IMR-90 (cell line): ENCODE data around the gene TNS3. TPM values are rescaled to one million over a fixed set of nuclear protein-coding genes. Genes with fewer than 3 reads are reported as not detected.

Source experiments
- ATAC-seq: fragments of 200-7000 bp; cut with Tn5 transposase; 2 replicates; pipeline ENCODE4 v1.9.1; 2020; ENCODE audit warnings: low read depth, mild to moderate bottlenecking, moderate library complexity
- BruUV-seq: library from RNA; stranded (reverse); fragments of 400-500 nt; replicated peaks from 2 replicates; lab custom pipeline; 2021; lab: Mats Ljungman, UMichigan
- CTCF ChIA-PET: fragments of 300-600 bp; formaldehyde crosslinking; extraction: SDS; loops from one replicate; lab custom pipeline; 2021; ENCODE audit warnings: antibody characterized with exemption; lab: Yijun Ruan, JAX
- POLR2A ChIA-PET: fragments of 300-600 bp; sonication (Branson Sonifier 250); formaldehyde crosslinking; loops from one replicate; lab custom pipeline; 2022; ENCODE audit warnings: antibody characterized with exemption; ENCODE audit not compliant: unreplicated experiment; lab: Charles Lee
- DNase-seq: peaks from one replicate; pipeline ENCODE4 v3.0.0; 2013
- H2AFZ ChIP-seq: replicated peaks from 2 replicates; pipeline ENCODE3; 2013; ENCODE audit warnings: low read length, mild to moderate bottlenecking; ENCODE audit not compliant: poor library complexity
- H2AK5ac ChIP-seq: 2 replicates; pipeline ENCODE4 v1.6.1; 2013; ENCODE audit warnings: low read depth, low read length, inconsistent platforms
- H2AK9ac ChIP-seq: replicated peaks from 2 replicates; pipeline ENCODE3; 2013; ENCODE audit warnings: mild to moderate bottlenecking, low read depth, low read length, moderate library complexity; ENCODE audit not compliant: poor library complexity
- H2BK120ac ChIP-seq: 2 replicates; pipeline ENCODE4 v1.6.1; 2013; ENCODE audit warnings: low read depth, low read length, inconsistent platforms
- H2BK15ac ChIP-seq: 3 replicates; pipeline ENCODE4 v1.6.1; 2013; ENCODE audit warnings: low read depth, low read length, inconsistent platforms
- H2BK20ac ChIP-seq: 2 replicates; pipeline ENCODE4 v1.6.1; 2013; ENCODE audit warnings: low read depth, mild to moderate bottlenecking, inconsistent platforms, low read length, moderate library complexity
- H2BK5ac ChIP-seq: 2 replicates; pipeline ENCODE4 v1.6.1; 2013; ENCODE audit warnings: mild to moderate bottlenecking, low read depth, low read length, inconsistent platforms; ENCODE audit not compliant: poor library complexity, severe bottlenecking
- H3K14ac ChIP-seq: replicated peaks from 2 replicates; pipeline ENCODE4 v1.6.1; 2013; ENCODE audit warnings: low read depth, low read length, inconsistent platforms
- H3K18ac ChIP-seq: 2 replicates; pipeline ENCODE4 v1.6.1; 2013; ENCODE audit warnings: low read depth, low read length, control low read depth
- H3K23ac ChIP-seq: 2 replicates; pipeline ENCODE4 v1.6.1; 2013; ENCODE audit warnings: low read depth, low read length, inconsistent platforms
- H3K27ac ChIP-seq: 2 replicates; pipeline ENCODE4 v1.5.1; 2013; ENCODE audit warnings: mild to moderate bottlenecking, control low read depth, low read length; ENCODE audit not compliant: insufficient read depth
- H3K27me3 ChIP-seq: 2 replicates; pipeline ENCODE4 v1.6.1; 2013; ENCODE audit warnings: low read length; ENCODE audit not compliant: control insufficient read depth, insufficient read depth
- H3K36me3 ChIP-seq: 2 replicates; pipeline ENCODE4 v1.6.1; 2013; ENCODE audit warnings: low read length, mixed read lengths; ENCODE audit not compliant: control insufficient read depth, insufficient read depth
- H3K4ac ChIP-seq: 2 replicates; pipeline ENCODE4 v1.6.1; 2013; ENCODE audit warnings: low read depth, low read length, inconsistent platforms
- H3K4me1 ChIP-seq: 2 replicates; pipeline ENCODE4 v1.6.1; 2013; ENCODE audit warnings: low read length, mixed read lengths; ENCODE audit not compliant: control insufficient read depth, insufficient read depth
- H3K4me2 ChIP-seq: 2 replicates; pipeline ENCODE4 v1.6.1; 2013; ENCODE audit warnings: low read depth, mild to moderate bottlenecking, control low read depth, low read length, moderate library complexity
- H3K4me3 ChIP-seq: 2 replicates; pipeline ENCODE4 v1.5.1; 2013; ENCODE audit warnings: low read depth, mild to moderate bottlenecking, control low read depth, low read length, moderate library complexity; ENCODE audit not compliant: insufficient read depth
- H3K56ac ChIP-seq: 2 replicates; pipeline ENCODE4 v1.6.1; 2013; ENCODE audit warnings: low read length, inconsistent platforms; ENCODE audit not compliant: insufficient read depth; ENCODE audit errors: extremely low read depth
- H3K79me1 ChIP-seq, 2 experiments: 2 replicates each; pipeline ENCODE4 v1.6.1; 2013; ENCODE audit warnings: low read length in 2 of 2, inconsistent platforms in 1 of 2, low read depth in 1 of 2
- H3K9ac ChIP-seq: 2 replicates; pipeline ENCODE4 v1.6.1; 2013; ENCODE audit warnings: low read depth, low read length, control low read depth
- H3K9me1 ChIP-seq: 2 replicates; pipeline ENCODE4 v1.6.1; 2013; ENCODE audit warnings: low read length, inconsistent platforms; ENCODE audit not compliant: insufficient read depth
- H3K9me3 ChIP-seq: 2 replicates; pipeline ENCODE4 v1.6.1; 2013; ENCODE audit warnings: low read length; ENCODE audit not compliant: control insufficient read depth, insufficient read depth
- H4K20me1 ChIP-seq: 2 replicates; pipeline ENCODE4 v1.6.1; 2013; ENCODE audit warnings: low read length, inconsistent platforms; ENCODE audit not compliant: insufficient read depth
- H4K5ac ChIP-seq: 2 replicates; pipeline ENCODE4 v1.6.1; 2013; ENCODE audit warnings: mild to moderate bottlenecking, low read depth, low read length, control low read depth
- H4K8ac ChIP-seq, 2 experiments: 2 replicates each; pipeline ENCODE4 v1.6.1; 2013; ENCODE audit warnings: low read depth in 2 of 2, low read length in 2 of 2, control low read depth in 1 of 2, inconsistent platforms in 1 of 2
- H4K91ac ChIP-seq: 2 replicates; pipeline ENCODE4 v1.6.1; 2013; ENCODE audit warnings: low read depth, low read length, inconsistent platforms; ENCODE audit not compliant: insufficient read depth
- BHLHE40 ChIP-seq: fragments of 150-350 bp; IDR thresholded peaks from 2 replicates; pipeline ENCODE4 v1.6.1; 2016; ENCODE audit warnings: mild to moderate bottlenecking, low read depth, low read length
- CEBPB ChIP-seq: IDR thresholded peaks from 2 replicates; pipeline ENCODE4 v1.6.1; 2012; ENCODE audit warnings: low read depth, low read length, improper control_type of control experiment
- CHD1 ChIP-seq: IDR thresholded peaks from 2 replicates; pipeline ENCODE4 v1.6.1; 2012; ENCODE audit warnings: low read depth, low read length, improper control_type of control experiment
- CTCF ChIP-seq: conservative IDR thresholded peaks from 2 replicates; pipeline ENCODE4 v1.5.1; 2012; ENCODE audit warnings: mild to moderate bottlenecking, low read depth, low read length, improper control_type of control experiment
- ELK1 ChIP-seq: fragments of 150-350 bp; IDR thresholded peaks from 2 replicates; pipeline ENCODE4 v1.6.1; 2016; ENCODE audit warnings: low read depth, mild to moderate bottlenecking, low read length, moderate library complexity, borderline replicate concordance
- FOS ChIP-seq: fragments of 150-350 bp; IDR thresholded peaks from 2 replicates; pipeline ENCODE4 v1.6.1; 2016; ENCODE audit warnings: low read depth, low read length
- MAFK ChIP-seq: IDR thresholded peaks from 2 replicates; pipeline ENCODE4 v1.6.1; 2012; ENCODE audit warnings: low read depth, low read length, improper control_type of control experiment
- MAZ ChIP-seq: IDR thresholded peaks from 2 replicates; pipeline ENCODE4 v1.6.1; 2012; ENCODE audit warnings: low read depth, mild to moderate bottlenecking, low read length, improper control_type of control experiment, moderate library complexity, borderline replicate concordance
- MXI1 ChIP-seq: IDR thresholded peaks from 2 replicates; pipeline ENCODE4 v1.6.1; 2012; ENCODE audit warnings: low read depth, mild to moderate bottlenecking, low read length, moderate library complexity, borderline replicate concordance
- NFE2L2 ChIP-seq: fragments of 150-350 bp; IDR thresholded peaks from 2 replicates; pipeline ENCODE4 v1.6.1; 2016; ENCODE audit warnings: low read depth, mild to moderate bottlenecking, low read length
- POLR2A ChIP-seq: IDR thresholded peaks from 2 replicates; pipeline ENCODE4 v1.6.1; 2012; ENCODE audit warnings: mild to moderate bottlenecking, low read depth, low read length
- RAD21 ChIP-seq: IDR thresholded peaks from 2 replicates; pipeline ENCODE4 v1.6.1; 2012; ENCODE audit warnings: low read length, improper control_type of control experiment
- RCOR1 ChIP-seq: IDR thresholded peaks from 2 replicates; pipeline ENCODE4 v1.6.1; 2012; ENCODE audit warnings: mild to moderate bottlenecking, low read length, improper control_type of control experiment; ENCODE audit not compliant: insufficient replicate concordance
- RFX5 ChIP-seq: IDR thresholded peaks from 2 replicates; pipeline ENCODE4 v1.8.0; 2012; ENCODE audit warnings: low read depth, mild to moderate bottlenecking, low read length, moderate library complexity
- SMC3 ChIP-seq: fragments of 150-350 bp; IDR thresholded peaks from 2 replicates; pipeline ENCODE4 v1.6.1; 2016; ENCODE audit warnings: low read depth, mild to moderate bottlenecking, antibody characterized with exemption, low read length, moderate library complexity
- WGBS, 2 experiments: methylation state at CpG; one replicate each; pipeline versions ENCODE4 v1.1.5 to v1.1.7; 2013; ENCODE audit warnings: missing lambda C conversion rate in 2 of 2; ENCODE audit not compliant: insufficient read length in 1 of 2; ENCODE audit errors: extremely low coverage in 2 of 2; 5-methylcytosine and 5-hydroxymethylcytosine counted together
- dilution Hi-C: fragments of 300-500 bp; cut with HindIII; formaldehyde crosslinking; loops from one replicate; pipeline ENCODE4 v1.14.3; 2018; ENCODE audit warnings: low sequenced_read_pairs; ENCODE audit not compliant: unreplicated experiment
- in situ Hi-C: fragments of 300-500 bp; cut with MboI; formaldehyde crosslinking; loops from 3 replicates; pipeline ENCODE4 v1.14.3; 2019; ENCODE audit warnings: low sequenced_read_pairs, inconsistent platforms, mixed read lengths
- intact Hi-C: fragments of 100-400 bp; cut with micrococcal nuclease; formaldehyde crosslinking; loops from 2 replicates; pipeline ENCODE4 v1.10.0; 2022
- polyA plus RNA-seq, 3 experiments: library from polyadenylated mRNA; depleted of rRNA; stranded (reverse); fragments of >200 nt; gene quantifications; 2 replicates each; pipeline ENCODE4 v1.2.3, GENCODE V29; 2012; ENCODE audit warnings: low replicate concordance in 1 of 3
- total RNA-seq: library from RNA; depleted of rRNA; stranded (reverse); fragments of >200 nt; gene quantifications from 2 replicates; pipeline ENCODE4 v1.2.3, GENCODE V29; 2012

TNS3 gene
- total and polyA plus RNA-seq, 2 of the 4 experiments (the other 2 are of a cell fraction), result 64.3 to 79.2 TPM

DNA sequence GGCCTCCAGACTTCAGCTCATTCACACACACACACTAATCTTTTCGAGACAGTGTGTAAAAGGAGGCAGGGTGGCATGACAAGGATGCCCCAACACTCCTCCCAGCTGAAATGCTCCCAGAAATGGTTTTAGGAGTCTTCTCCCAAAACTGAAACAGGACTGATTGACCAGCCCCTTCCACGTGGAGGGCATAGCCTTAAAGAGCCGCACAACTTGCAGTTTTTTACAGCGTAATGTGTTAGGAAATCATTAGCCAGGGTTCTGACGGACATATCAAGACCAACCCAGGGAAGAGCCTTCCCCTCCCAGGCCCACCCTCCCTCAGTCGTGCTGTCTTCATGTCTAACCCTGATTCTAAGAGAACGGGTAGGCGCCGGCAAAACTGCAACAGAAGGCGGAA is 224.6 kb downstream of the TNS3 start:
- H4K8ac ChIP-seq, result no peak overlapping the region
- no peak for DNase-seq
- H4K20me1 ChIP-seq, result peaks cover 97% of the 10 kb centered on the region
- H4K91ac ChIP-seq, result no peak overlapping the region
- peaks cover 10% of the 10 kb centered on the region for H3K4me1 ChIP-seq
- no peak overlapping the region for H3K27ac ChIP-seq
- no peak overlapping the region for H3K18ac ChIP-seq
- H3K9me3 ChIP-seq, result no peaks in the 10 kb centered on the region
- H3K4me3 ChIP-seq, result no peak overlapping the region
- intact Hi-C loops, result no loop called here
- TF ChIP-seq SMC3 (no peak), ELK1 (no peak), MAZ (no peak), RFX5 (no peak), MAFK (no peak), BHLHE40 (no peak), NFE2L2 (no peak), FOS (no peak), RAD21 (no peak), CHD1 (no peak), MXI1 (no peak), POLR2A (no peak), RCOR1 (no peak), CEBPB (no peak), CTCF (no peak)
- no peak overlapping the region for H3K14ac ChIP-seq
- no peak overlapping the region for H4K5ac ChIP-seq
- H2AFZ ChIP-seq, result no peak overlapping the region
- H3K4me2 ChIP-seq, result no peak overlapping the region
- no peak overlapping the region for H2BK15ac ChIP-seq
- no peak overlapping the region for H3K9ac ChIP-seq
- peaks cover 53 to 96% of the 10 kb centered on the region in 2 experiments for H3K79me1 ChIP-seq
- H3K36me3 ChIP-seq, result peaks cover 25% of the 10 kb centered on the region
- no peak overlapping the region for H3K23ac ChIP-seq
- H3K9me1 ChIP-seq, result peaks cover 47% of the 10 kb centered on the region
- no peak overlapping the region for H2BK20ac ChIP-seq
- no peak overlapping the region for H2BK120ac ChIP-seq
- H3K56ac ChIP-seq, result no peak overlapping the region
- no CpG with 5 or more reads among the region's 10 CpGs for WGBS, 2 experiments
- no peak for ATAC-seq
- in situ Hi-C loops, result no loop called here
- no peak overlapping the region for H2AK9ac ChIP-seq
- H3K4ac ChIP-seq, result no peak overlapping the region
- no peak overlapping the region for H2AK5ac ChIP-seq
- BruUV-seq, result no TSS peak
- dilution Hi-C loops, result no loop called here
- H3K27me3 ChIP-seq, result no peaks in the 10 kb centered on the region
- CTCF ChIA-PET, result interaction anchor here (0.6 kb wide), 2 partner anchors 10 to 30 kb away, joined by 3 to 6 read pairs; no protein-coding TSS in a partner anchor
- POLR2A ChIA-PET, result no interaction called here
- H2BK5ac ChIP-seq, result no peak overlapping the region
